Mesenchymal stem cell (in vitro differentiated cells and primary cell): Measurements from ENCODE around the gene CFAP97D1.
A peak's percentile ranks its signal among the peaks of the same experiment; 100 is the strongest.

Experiments used
- DNase-seq: peaks from one replicate; pipeline ENCODE4 v3.0.0-alpha.2; 2013
- H2AFZ ChIP-seq: one replicate; pipeline ENCODE4 v1.6.1; 2013; ENCODE audit warnings: low read depth, mild to moderate bottlenecking, control low read depth, inconsistent platforms, low read length, moderate library complexity
- H2AK5ac ChIP-seq: 2 replicates; pipeline ENCODE4 v1.6.1; 2013; ENCODE audit warnings: low read length, moderate library complexity, mild to moderate bottlenecking, inconsistent platforms; ENCODE audit not compliant: severe bottlenecking
- H2BK120ac ChIP-seq: one replicate; pipeline ENCODE4 v1.6.1; 2013; ENCODE audit warnings: low read depth, mild to moderate bottlenecking, inconsistent platforms, low read length, moderate library complexity
- H2BK12ac ChIP-seq, 2 experiments: one replicate each; pipeline ENCODE4 v1.6.1; 2013; ENCODE audit warnings: inconsistent platforms in 2 of 2, low read length in 2 of 2, mild to moderate bottlenecking in 2 of 2, moderate library complexity in 2 of 2, control low read depth in 1 of 2
- H2BK15ac ChIP-seq: one replicate; pipeline ENCODE4 v1.6.1; 2013; ENCODE audit warnings: mild to moderate bottlenecking, low read depth, inconsistent platforms; ENCODE audit not compliant: poor library complexity, severe bottlenecking
- H2BK5ac ChIP-seq: 2 replicates; pipeline ENCODE4 v1.6.1; 2013; ENCODE audit warnings: low read depth, mild to moderate bottlenecking, low read length, control low read depth, inconsistent platforms; ENCODE audit not compliant: poor library complexity, severe bottlenecking
- H3K14ac ChIP-seq, 2 experiments: one replicate each; pipeline ENCODE4 v1.6.1; 2013; ENCODE audit warnings: inconsistent platforms in 2 of 2, low read length in 2 of 2, control low read depth in 1 of 2, mild to moderate bottlenecking in 1 of 2, moderate library complexity in 1 of 2
- H3K18ac ChIP-seq, 2 experiments: one replicate each; pipeline ENCODE4 v1.6.1; 2013; ENCODE audit warnings: inconsistent platforms in 2 of 2, low read length in 2 of 2, control low read depth in 1 of 2, low read depth in 1 of 2, mild to moderate bottlenecking in 1 of 2
- H3K23ac ChIP-seq, 2 experiments: one replicate each; pipeline ENCODE4 v1.6.1; 2013; ENCODE audit warnings: inconsistent platforms in 2 of 2, low read length in 2 of 2, mild to moderate bottlenecking in 2 of 2, moderate library complexity in 2 of 2, control low read depth in 1 of 2
- H3K27ac ChIP-seq: 2 replicates; pipeline ENCODE4 v1.5.1; 2013; ENCODE audit warnings: mild to moderate bottlenecking, moderate library complexity, low read length, control low read depth, inconsistent platforms; ENCODE audit not compliant: poor library complexity, severe bottlenecking
- H3K27me3 ChIP-seq, 2 experiments: 2 replicates each; pipeline versions ENCODE4 v1.6.1 to v1.7.0; 2013; ENCODE audit warnings: low read length in 2 of 2, mild to moderate bottlenecking in 2 of 2, moderate library complexity in 2 of 2, control low read depth in 1 of 2, inconsistent platforms in 1 of 2; ENCODE audit not compliant: control insufficient read depth in 1 of 2, insufficient read depth in 1 of 2
- H3K36me3 ChIP-seq, 2 experiments: 2 replicates each; pipeline versions ENCODE4 v1.6.1 to v1.7.0; 2013; ENCODE audit warnings: low read length in 2 of 2, control low read depth in 1 of 2, inconsistent platforms in 1 of 2, low read depth in 1 of 2, mild to moderate bottlenecking in 1 of 2; ENCODE audit not compliant: insufficient read depth in 2 of 2, control insufficient read depth in 1 of 2
- H3K4ac ChIP-seq, 2 experiments: one replicate each; pipeline ENCODE4 v1.6.1; 2013; ENCODE audit warnings: inconsistent platforms in 2 of 2, low read length in 2 of 2, mild to moderate bottlenecking in 2 of 2, moderate library complexity in 2 of 2, control low read depth in 1 of 2, low read depth in 1 of 2
- H3K4me1 ChIP-seq: 2 replicates; pipeline ENCODE4 v1.6.1; 2013; ENCODE audit warnings: low read depth, low read length, control low read depth; ENCODE audit not compliant: control insufficient read depth, insufficient read depth
- H3K4me2 ChIP-seq: 2 replicates; pipeline ENCODE4 v1.6.1; 2013; ENCODE audit warnings: low read length, mild to moderate bottlenecking, inconsistent platforms; ENCODE audit not compliant: poor library complexity, severe bottlenecking
- H3K4me3 ChIP-seq, 2 experiments: 2 replicates each; pipeline versions ENCODE4 v1.5.1 to v1.7.0; 2013; ENCODE audit warnings: low read length in 2 of 2, mild to moderate bottlenecking in 2 of 2, control low read depth in 1 of 2, low read depth in 1 of 2; ENCODE audit not compliant: insufficient read depth in 1 of 2
- H3K79me1 ChIP-seq: replicated peaks from 2 replicates; pipeline ENCODE4 v1.6.1; 2013; ENCODE audit warnings: mild to moderate bottlenecking, control low read depth, low read length, inconsistent platforms; ENCODE audit not compliant: poor library complexity, severe bottlenecking
- H3K9ac ChIP-seq: 2 replicates; pipeline ENCODE4 v1.7.0; 2013; ENCODE audit warnings: mild to moderate bottlenecking, low read length, moderate library complexity
- H3K9me3 ChIP-seq: 2 replicates; pipeline ENCODE4 v1.7.0; 2013; ENCODE audit warnings: mild to moderate bottlenecking, low read length; ENCODE audit not compliant: control insufficient read depth
- H4K8ac ChIP-seq: one replicate; pipeline ENCODE4 v1.6.1; 2013; ENCODE audit warnings: inconsistent platforms, mild to moderate bottlenecking, low read length, moderate library complexity
- H4K91ac ChIP-seq: one replicate; pipeline ENCODE4 v1.6.1; 2013; ENCODE audit warnings: mild to moderate bottlenecking, low read length, inconsistent platforms
- WGBS: methylation state at CpG from one replicate; pipeline ENCODE4 v1.1.7; 2013; ENCODE audit warnings: mixed read lengths; 5-methylcytosine and 5-hydroxymethylcytosine counted together

The CFAP97D1 gene

DNA sequence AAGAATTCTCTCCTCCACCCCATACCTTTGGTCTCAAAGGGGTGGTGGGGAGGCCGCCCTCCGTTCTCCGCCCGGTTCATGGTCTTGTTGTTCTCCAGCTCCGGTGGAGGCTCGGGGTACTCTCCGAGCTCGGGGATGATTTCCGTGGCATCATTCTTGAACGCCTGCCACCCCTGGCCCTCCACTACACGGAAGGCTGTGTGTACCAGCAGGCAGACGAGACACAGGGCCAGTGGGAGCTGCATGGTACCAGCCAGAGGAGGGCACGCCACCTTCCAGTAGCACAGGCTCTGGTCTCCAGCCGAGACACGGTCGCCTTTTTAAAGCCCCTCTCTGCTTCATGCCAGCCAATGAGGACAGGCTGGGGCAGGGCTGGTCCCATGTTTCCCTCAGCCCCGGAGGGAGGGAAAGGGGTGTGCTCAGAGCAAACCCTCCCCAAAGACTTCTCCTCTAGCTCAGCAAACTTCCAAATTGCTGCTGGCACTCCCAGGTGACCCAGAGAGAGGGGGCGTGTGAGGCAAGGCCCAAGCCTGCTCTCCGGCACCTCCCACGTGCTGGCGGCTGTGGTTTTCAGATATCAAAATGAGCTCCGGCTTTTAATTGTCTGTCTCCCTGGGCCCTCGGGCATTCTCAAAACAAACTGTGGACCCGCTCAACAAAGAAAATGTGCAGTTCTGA, 21.6 kb upstream of the CFAP97D1 start, which contains the start of gene SOST:
Gene SOST, minus strand, starts transcription at position 295 of the 678 bp plus-strand sequence. Its CDS starts 50 bp downstream, at position 245.
- Histone ChIP-seq H3K9me3 (no peaks in the 10 kb centered on the region), H3K4me3 (peak within 1 kb of the TSS in 1 of 2 experiments; percentile 26), H2BK120ac (no peak within 1 kb of the TSS), H3K18ac (no peak within 1 kb of the TSS), H3K14ac (no peak within 1 kb of the TSS), H3K4me2 (no peak within 1 kb of the TSS), H4K8ac (no peak within 1 kb of the TSS), H4K91ac (no peak within 1 kb of the TSS), H3K27me3 (peaks cover 58 to 63% of the 10 kb centered on the region in 2 experiments), H3K4me1 (peaks cover 9% of the 10 kb centered on the region), H3K9ac (no peak within 1 kb of the TSS), H3K27ac (no peak within 1 kb of the TSS), H2BK15ac (no peak within 1 kb of the TSS), H2AK5ac (no peak within 1 kb of the TSS), H3K23ac (peak within 1 kb of the TSS in 1 of 2 experiments; percentile 79), H3K4ac (no peak within 1 kb of the TSS), H2BK5ac (no peak within 1 kb of the TSS), H2AFZ (no peak within 1 kb of the TSS), H3K36me3 (no peaks in the 10 kb centered on the region), H3K79me1 (no peaks in the 10 kb centered on the region), H2BK12ac (no peak within 1 kb of the TSS)
- 89% methylated on average over 24 of the region's 24 CpGs for WGBS
- DNase-seq: no peak

DNA sequence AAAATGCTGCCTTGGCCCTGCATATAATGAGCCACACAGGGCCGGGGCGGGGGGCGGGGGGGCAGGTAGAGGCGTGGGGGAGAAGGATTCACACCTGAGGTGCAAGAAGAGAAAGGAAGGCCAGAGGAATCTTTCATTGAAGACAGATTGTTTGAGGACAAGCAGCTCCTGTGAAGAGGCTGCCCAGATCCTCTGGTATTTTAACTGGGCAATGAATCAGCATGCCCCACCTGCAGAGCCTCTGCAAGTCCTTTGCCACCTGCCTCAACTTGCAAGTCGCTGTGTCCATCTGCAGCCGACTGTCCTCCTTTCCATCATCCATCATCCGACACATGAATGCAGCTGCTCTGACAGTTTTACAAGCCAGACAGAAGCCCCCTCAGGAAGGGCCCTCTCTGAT, 20.4 kb upstream of the CFAP97D1 start:
- Histone ChIP-seq H2BK5ac (no peak overlapping the region), H2BK120ac (no peak overlapping the region), H4K91ac (no peak overlapping the region), H3K4ac (no peak overlapping the region), H3K79me1 (no peaks in the 10 kb centered on the region), H3K9me3 (no peaks in the 10 kb centered on the region), H2AK5ac (no peak overlapping the region), H3K4me3 (no peak overlapping the region), H3K27ac (no peak overlapping the region), H3K9ac (no peak overlapping the region), H2AFZ (no peak overlapping the region), H3K14ac (no peak overlapping the region), H2BK12ac (no peak overlapping the region), H3K18ac (no peak overlapping the region), H3K27me3 (peaks cover 49 to 54% of the 10 kb centered on the region in 2 experiments), H4K8ac (no peak overlapping the region), H3K23ac (peak overlapping the region in 1 of 2 experiments; percentile 5), H3K4me1 (peaks cover 9% of the 10 kb centered on the region), H3K4me2 (no peak overlapping the region), H3K36me3 (no peaks in the 10 kb centered on the region), H2BK15ac (no peak overlapping the region)
- WGBS: 68% methylated on average over 7 of the region's 7 CpGs
- no peak for DNase-seq

DNA sequence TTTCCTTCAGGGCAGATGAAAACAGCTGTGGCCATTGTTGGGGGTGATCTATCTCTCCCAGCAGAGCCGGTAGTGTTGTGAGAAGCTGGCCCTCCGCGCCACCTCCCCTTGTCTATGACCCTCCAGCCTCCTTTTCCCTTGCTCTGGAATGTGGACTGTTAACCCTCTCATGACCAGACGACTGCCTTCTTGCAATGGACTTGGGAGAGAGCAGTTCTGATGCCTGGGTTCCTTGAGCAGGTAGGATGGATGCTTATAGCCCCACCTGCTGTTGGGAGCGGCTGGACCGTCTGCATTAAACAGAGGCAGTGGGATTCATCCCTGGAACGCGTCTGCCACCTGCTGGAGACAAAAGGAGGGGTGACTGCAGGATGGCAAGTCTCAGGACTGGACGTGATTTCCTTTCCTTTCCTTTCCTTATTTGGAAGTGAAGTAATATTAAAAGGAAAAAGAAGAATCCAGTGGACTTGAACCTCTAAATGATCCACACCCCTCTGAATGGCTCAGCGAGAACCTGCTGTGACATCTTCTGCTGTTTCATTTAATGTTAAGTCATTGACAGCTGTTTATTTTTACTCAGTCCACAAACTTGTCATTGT, 19.9 kb upstream of the CFAP97D1 start:
- no peaks in the 10 kb centered on the region for H3K36me3 ChIP-seq
- H3K23ac ChIP-seq: no peak overlapping the region
- H3K4me3 ChIP-seq: no peak overlapping the region
- H2BK15ac ChIP-seq: no peak overlapping the region
- no peak overlapping the region for H4K91ac ChIP-seq
- H2BK5ac ChIP-seq: no peak overlapping the region
- H3K9ac ChIP-seq: no peak overlapping the region
- H3K18ac ChIP-seq: no peak overlapping the region
- H3K9me3 ChIP-seq: no peaks in the 10 kb centered on the region
- no peaks in the 10 kb centered on the region for H3K79me1 ChIP-seq
- H4K8ac ChIP-seq: no peak overlapping the region
- no peak overlapping the region for H2AK5ac ChIP-seq
- peaks cover 6% of the 10 kb centered on the region for H3K4me1 ChIP-seq
- H3K4ac ChIP-seq: no peak overlapping the region
- 0% methylated on average over 9 of the region's 10 CpGs for WGBS
- H3K14ac ChIP-seq: no peak overlapping the region
- peaks cover 47 to 49% of the 10 kb centered on the region in 2 experiments for H3K27me3 ChIP-seq
- no peak overlapping the region for H3K27ac ChIP-seq
- no peak overlapping the region for H2AFZ ChIP-seq
- peak; percentile 88 for DNase-seq
- H2BK12ac ChIP-seq: no peak overlapping the region
- H2BK120ac ChIP-seq: no peak overlapping the region
- no peak overlapping the region for H3K4me2 ChIP-seq

DNA sequence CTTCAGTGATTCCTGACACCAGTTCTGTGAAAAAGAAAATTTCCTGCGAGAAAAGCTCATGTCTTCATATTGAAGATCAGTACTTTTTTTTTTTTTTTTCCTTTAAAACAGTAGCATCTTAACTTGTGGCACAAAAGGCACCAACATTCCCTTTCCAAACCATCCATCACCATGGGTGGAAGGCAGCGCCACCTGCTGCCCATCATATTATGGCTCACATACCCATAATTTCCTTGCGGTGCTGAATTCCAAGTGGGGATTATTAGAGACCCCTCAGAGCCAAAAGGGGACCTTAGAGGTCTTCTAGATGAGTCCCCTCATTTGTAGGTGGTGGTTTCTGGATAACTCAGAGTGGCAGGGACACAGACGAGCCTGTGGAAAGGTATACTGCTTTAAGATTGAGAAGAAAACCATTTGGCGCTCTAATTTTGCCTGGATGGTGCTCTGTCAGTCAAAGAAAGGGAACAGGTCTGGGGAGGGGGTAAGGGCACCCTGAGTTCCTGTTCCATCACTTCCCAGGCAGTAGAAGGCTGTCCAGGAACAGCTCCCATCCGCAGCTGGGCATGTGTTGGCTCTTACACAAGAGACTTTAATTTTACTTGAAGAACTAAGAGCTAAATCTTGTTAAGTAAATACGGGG, 13.7 kb upstream of the CFAP97D1 start:
- Histone ChIP-seq H3K36me3 (peaks cover 35 to 47% of the 10 kb centered on the region in 2 experiments), H3K18ac (no peak overlapping the region), H3K14ac (no peak overlapping the region), H3K79me1 (peaks cover 3% of the 10 kb centered on the region), H2BK15ac (no peak overlapping the region), H2AFZ (no peak overlapping the region), H2BK12ac (no peak overlapping the region), H3K9ac (no peak overlapping the region), H4K8ac (no peak overlapping the region), H3K23ac (no peak overlapping the region), H2BK5ac (no peak overlapping the region), H3K27me3 (no peaks in the 10 kb centered on the region), H4K91ac (no peak overlapping the region), H3K9me3 (no peaks in the 10 kb centered on the region), H3K4ac (no peak overlapping the region), H2AK5ac (no peak overlapping the region), H3K4me3 (no peak overlapping the region), H3K27ac (no peak overlapping the region), H3K4me1 (no peaks in the 10 kb centered on the region), H3K4me2 (no peak overlapping the region), H2BK120ac (no peak overlapping the region)
- DNase-seq: peak; percentile 54
- WGBS: 55% methylated on average over 7 of the region's 7 CpGs
